Measurements from ENCODE around the gene TMEM63B.
"Not testable (repeated sequence)": the region's sequence is repeated elsewhere in the genome, so short reads cannot be mapped to it uniquely, and the experiment has no call there.

Gene TMEM63B

GRCh38 chr6:44135875-44136274 is 8.5 kb downstream of the TMEM63B start:
- no peak for DNase-seq (ENCODE audit: low read depth, low spot score)
- no peak overlapping the region for H3K4me3 ChIP-seq (ENCODE audit: low read length)

- DNase-seq (ENCODE audit: low read depth, low spot score) = no peak
- no peak overlapping the region for H3K4me3 ChIP-seq (ENCODE audit: low read length)
These were observed 11.5 kb downstream of the TMEM63B start for GRCh38 chr6:44138717-44139350.

GRCh38 chr6:44139351-44139743 is 12.0 kb downstream of the TMEM63B start:
- H3K4me3 ChIP-seq (ENCODE audit: low read length) = no peak overlapping the region
- DNase-seq (ENCODE audit: low read depth, low spot score) = no peak

- DNase-seq (ENCODE audit: low read depth, low spot score) = no peak
- H3K4me3 ChIP-seq (ENCODE audit: low read length) = no peak overlapping the region
These were observed 15.5 kb downstream of the TMEM63B start for GRCh38 chr6:44142835-44143234.

GRCh38 chr6:44143731-44144130 is 16.4 kb downstream of the TMEM63B start:
- no peak overlapping the region for H3K4me3 ChIP-seq (ENCODE audit: low read length)
- no peak for DNase-seq (ENCODE audit: low read depth, low spot score)

DNA sequence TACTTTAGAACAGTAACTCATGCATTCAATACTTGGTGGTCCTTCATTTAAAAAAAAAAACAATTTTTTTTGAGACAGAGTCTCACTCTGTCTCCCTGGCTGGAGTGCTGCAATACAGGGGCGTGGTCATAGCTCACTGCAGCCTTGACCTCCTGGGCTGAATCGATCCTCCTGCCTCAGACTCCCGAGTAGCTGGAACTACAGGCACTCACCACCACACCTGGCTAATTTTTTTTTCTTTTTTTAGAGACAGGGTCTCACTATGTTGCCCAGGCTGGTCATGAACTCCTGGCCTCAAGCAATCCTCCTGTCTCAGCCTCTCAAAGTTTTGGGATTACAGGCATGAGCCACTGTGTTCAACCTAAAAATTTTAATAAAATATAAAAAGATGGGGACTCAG is 17.2 kb downstream of the TMEM63B start:
- not testable (repeated sequence) for DNase-seq (ENCODE audit: low read depth, low spot score); H3K4me3 ChIP-seq (ENCODE audit: low read length)

DNA sequence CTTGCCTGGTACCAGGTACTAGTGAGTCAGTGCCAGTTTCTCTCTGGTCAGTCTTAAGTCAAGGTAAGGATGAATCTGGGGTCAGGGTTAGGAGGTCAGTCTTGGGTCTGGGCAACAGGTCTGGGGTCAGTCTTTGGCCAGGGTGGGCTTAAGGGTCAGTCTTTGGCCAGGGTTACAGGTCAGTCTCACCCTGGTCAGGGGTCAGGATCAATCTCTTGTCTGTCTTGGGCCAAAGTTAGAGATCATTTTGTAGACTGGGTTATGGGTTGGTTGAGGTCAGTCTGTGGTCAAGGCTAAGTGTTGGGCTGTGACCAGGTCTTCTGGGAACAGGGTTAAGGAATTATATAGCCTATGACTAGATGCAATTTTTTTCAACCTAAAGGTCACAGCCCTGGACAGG is 18.5 kb downstream of the TMEM63B start:
- no peak for DNase-seq (ENCODE audit: low read depth, low spot score)
- H3K4me3 ChIP-seq (ENCODE audit: low read length) = no peak overlapping the region

- no peak for DNase-seq (ENCODE audit: low read depth, low spot score)
- H3K4me3 ChIP-seq (ENCODE audit: low read length) = no peak overlapping the region
These were observed 19.3 kb downstream of the TMEM63B start for GRCh38 chr6:44146685-44147084.

GRCh38 chr6:44147256-44147655 is 19.9 kb downstream of the TMEM63B start:
- DNase-seq (ENCODE audit: low read depth, low spot score) = no peak
- H3K4me3 ChIP-seq (ENCODE audit: low read length) = no peak overlapping the region

GRCh38 chr6:44148306-44148705 is 21.0 kb downstream of the TMEM63B start:
- no peak for DNase-seq (ENCODE audit: low read depth, low spot score)
- no peak overlapping the region for H3K4me3 ChIP-seq (ENCODE audit: low read length)

- DNase-seq (ENCODE audit: low read depth, low spot score) = no peak
- H3K4me3 ChIP-seq (ENCODE audit: low read length) = no peak overlapping the region
These were observed 22.1 kb downstream of the TMEM63B start for GRCh38 chr6:44149369-44150012.

DNA sequence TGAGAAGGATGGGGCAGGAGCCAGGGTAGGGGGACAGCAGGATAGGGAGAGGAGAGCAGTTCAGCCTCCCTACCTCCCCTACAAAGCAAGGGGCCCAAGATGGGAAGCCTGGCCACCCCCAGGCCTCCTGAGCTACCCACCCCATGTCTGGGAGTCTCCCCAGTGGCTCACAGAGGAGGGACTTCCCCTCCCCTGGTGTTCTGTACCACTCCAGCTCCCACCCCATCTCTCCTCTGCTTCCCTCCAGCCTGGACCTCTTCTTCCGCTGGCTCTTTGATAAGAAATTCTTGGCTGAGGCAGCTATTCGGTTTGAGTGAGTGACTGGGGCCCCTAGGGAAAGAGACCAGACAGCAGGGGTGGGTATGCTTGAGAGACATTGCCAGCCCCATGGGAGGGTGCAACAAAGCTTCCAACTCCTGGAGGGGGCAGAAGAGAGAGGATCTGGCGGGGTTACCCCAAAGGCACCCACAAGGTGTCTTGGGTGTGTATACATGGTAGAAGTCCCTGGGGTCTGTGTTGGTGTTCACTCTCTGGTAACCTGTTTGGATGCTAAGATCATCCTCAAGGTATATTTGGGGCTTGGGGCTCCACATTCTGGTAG is 23.1 kb downstream of the TMEM63B start:
- DNase-seq (ENCODE audit: low read depth, low spot score) = no peak
- H3K4me3 ChIP-seq (ENCODE audit: low read length) = no peak overlapping the region

- DNase-seq (ENCODE audit: low read depth, low spot score) = peak; percentile 47
- no peak overlapping the region for H3K4me3 ChIP-seq (ENCODE audit: low read length)
These were observed 24.2 kb downstream of the TMEM63B start for GRCh38 chr6:44151348-44152108.

- H3K4me3 ChIP-seq (ENCODE audit: low read length) = no peak overlapping the region
- no peak for DNase-seq (ENCODE audit: low read depth, low spot score)
These were observed 24.7 kb downstream of the TMEM63B start for GRCh38 chr6:44152109-44152461.

GRCh38 chr6:44152533-44152932 is 25.2 kb downstream of the TMEM63B start:
- no peak overlapping the region for H3K4me3 ChIP-seq (ENCODE audit: low read length)
- DNase-seq (ENCODE audit: low read depth, low spot score) = no peak

GRCh38 chr6:44154067-44154466 is 26.7 kb downstream of the TMEM63B start:
- H3K4me3 ChIP-seq (ENCODE audit: low read length) = no peak overlapping the region
- DNase-seq (ENCODE audit: low read depth, low spot score) = no peak

- no peak overlapping the region for H3K4me3 ChIP-seq (ENCODE audit: low read length)
These were observed 29.3 kb downstream of the TMEM63B start for GRCh38 chr6:44156494-44157151.

GRCh38 chr6:44157152-44157521 is 29.8 kb downstream of the TMEM63B start:
- H3K4me3 ChIP-seq (ENCODE audit: low read length) = no peak overlapping the region
- DNase-seq (ENCODE audit: low read depth, low spot score) = no peak

More at GRCh38 chr6:44156494-44157151, 29.3 kb downstream of the TMEM63B start:
- DNase-seq (ENCODE audit: low read depth, low spot score) = no peak

DNA sequence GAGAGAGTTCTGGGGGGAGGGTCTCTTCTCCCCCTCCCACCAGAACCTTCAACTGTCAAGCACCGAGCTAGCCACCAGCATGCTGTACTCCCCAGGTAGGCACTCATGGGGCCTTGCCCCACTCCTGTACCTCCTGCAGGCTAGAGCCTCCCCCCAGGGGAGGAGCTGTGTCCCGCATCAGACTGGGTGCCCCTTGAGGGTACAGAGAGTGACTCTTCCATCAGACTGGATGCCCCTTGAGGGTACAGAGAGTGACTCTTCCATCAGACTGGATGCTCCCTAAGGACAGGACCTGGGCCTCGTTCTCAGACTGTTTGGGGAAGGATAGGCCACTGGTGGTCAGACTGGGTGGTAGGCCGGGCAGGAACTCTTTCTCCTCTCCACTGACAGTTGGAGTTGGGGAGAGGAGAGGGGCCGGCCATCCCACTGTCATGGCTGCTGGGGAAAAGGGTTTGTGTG is 31.4 kb downstream of the TMEM63B start, which contains the start of gene CAPN11:
Gene CAPN11 (plus strand): TSS at position 51 of the 459 bp plus-strand sequence. CDS start 29 bp downstream, at position 80.
- no peak for DNase-seq (ENCODE audit: low read depth, low spot score)
- no peak within 1 kb of the TSS for H3K4me3 ChIP-seq (ENCODE audit: low read length)
